GM12878 (cell line): Measurements from ENCODE around the gene C1orf141. TPM values are rescaled to one million over a fixed set of nuclear protein-coding genes. Genes with fewer than 3 reads are reported as not detected.

Experiments
- ATF3 ChIP-seq: IDR thresholded peaks from 2 replicates; pipeline ENCODE4 v1.6.1; 2011; ENCODE audit warnings: low read depth, mild to moderate bottlenecking, low read length, moderate library complexity, borderline replicate concordance; ENCODE audit errors: extremely low read depth
- BACH1 ChIP-seq: fragments of 450-650 bp; IDR thresholded peaks from 2 replicates; pipeline ENCODE4 v1.6.1; 2017; ENCODE audit warnings: mild to moderate bottlenecking, borderline replicate concordance
- BCL11A ChIP-seq: IDR thresholded peaks from 2 replicates; pipeline ENCODE4 v1.6.1; 2011; ENCODE audit warnings: low read depth, low read length
- CREM ChIP-seq: IDR thresholded peaks from 2 replicates; pipeline ENCODE4 v1.6.1; 2014; ENCODE audit warnings: antibody characterized with exemption, low read depth
- CUX1 ChIP-seq: IDR thresholded peaks from 2 replicates; pipeline ENCODE4 v1.6.1; 2012; ENCODE audit warnings: improper control_type of control experiment, low read depth, low read length; ENCODE audit not compliant: insufficient replicate concordance
- EED ChIP-seq: sonication (generic); IDR thresholded peaks from 2 replicates; pipeline ENCODE4 v1.6.1; 2016; ENCODE audit warnings: antibody characterized with exemption, low read depth
- FOXM1 ChIP-seq: IDR thresholded peaks from 2 replicates; pipeline ENCODE4 v1.6.1; 2012; ENCODE audit warnings: low read depth, mild to moderate bottlenecking, inconsistent platforms, low read length, moderate library complexity
- HDAC2 ChIP-seq: fragments of 200-600 bp; sonication (generic); IDR thresholded peaks from 2 replicates; pipeline ENCODE4 v1.6.1; 2017
- IRF4 ChIP-seq: IDR thresholded peaks from 2 replicates; pipeline ENCODE4 v1.6.1; 2011; ENCODE audit warnings: low read depth, low read length
- JUNB ChIP-seq: IDR thresholded peaks from 2 replicates; pipeline ENCODE4 v1.6.1; 2016; ENCODE audit warnings: antibody characterized with exemption, mild to moderate bottlenecking
- MYC ChIP-seq: IDR thresholded peaks from 2 replicates; pipeline ENCODE4 v1.6.1; 2011; ENCODE audit warnings: mild to moderate bottlenecking, low read length, moderate library complexity, inconsistent platforms; ENCODE audit not compliant: insufficient read depth, insufficient replicate concordance, insufficient read length, severe bottlenecking
- NFIC ChIP-seq: IDR thresholded peaks from 2 replicates; pipeline ENCODE4 v1.6.1; 2012; ENCODE audit warnings: low read depth, mild to moderate bottlenecking, inconsistent platforms, low read length, moderate library complexity
- NFYA ChIP-seq: IDR thresholded peaks from 2 replicates; pipeline ENCODE4 v1.6.1; 2011; ENCODE audit warnings: low read depth, mild to moderate bottlenecking, low read length, improper control_type of control experiment, borderline replicate concordance
- TCF12 ChIP-seq: IDR thresholded peaks from 2 replicates; pipeline ENCODE4 v1.6.1; 2011; ENCODE audit warnings: low read depth, mild to moderate bottlenecking, low read length
- ZNF384 ChIP-seq: IDR thresholded peaks from 2 replicates; pipeline ENCODE4 v1.6.1; 2012; ENCODE audit warnings: low read depth, mild to moderate bottlenecking, low read length, improper control_type of control experiment, borderline replicate concordance
- polyA plus RNA-seq, 11 experiments: library from polyadenylated mRNA; depleted of rRNA in 4 of 11; unstranded in 6 of 11; stranded (reverse) in 5 of 11; fragments of >200 nt; fragmentation: Nextera tagmentation in 4 of 11; fragmentation: Illumina TruSeq in 1 of 11; extraction: Ambion mirVana in 4 of 11; extraction: Trizol in 1 of 11; gene quantifications; 1 replicate in 1 of 11; 2 replicates in 10 of 11; pipeline versions ENCODE4 v1.2.1 to v1.2.3, GENCODE V29; 2011 to 2016; ENCODE audit warnings: inconsistent platforms in 2 of 11, missing spikeins in 2 of 11, low read depth in 1 of 11
- total RNA-seq, 4 experiments: library from RNA; depleted of rRNA in 3 of 4; stranded (reverse); fragments of >200 nt in 3 of 4; fragmentation: Illumina TruSeq in 1 of 4; extraction: Trizol in 1 of 4; gene quantifications; 2 replicates each; pipeline versions ENCODE4 v1.2.1 to v1.2.3, GENCODE V29; 2013 to 2021

C1orf141 gene
- total and polyA plus RNA-seq, 10 of the 15 experiments (the other 5 are each of a cell fraction or from before 2014, with no cell fraction given), result not detected

DNA sequence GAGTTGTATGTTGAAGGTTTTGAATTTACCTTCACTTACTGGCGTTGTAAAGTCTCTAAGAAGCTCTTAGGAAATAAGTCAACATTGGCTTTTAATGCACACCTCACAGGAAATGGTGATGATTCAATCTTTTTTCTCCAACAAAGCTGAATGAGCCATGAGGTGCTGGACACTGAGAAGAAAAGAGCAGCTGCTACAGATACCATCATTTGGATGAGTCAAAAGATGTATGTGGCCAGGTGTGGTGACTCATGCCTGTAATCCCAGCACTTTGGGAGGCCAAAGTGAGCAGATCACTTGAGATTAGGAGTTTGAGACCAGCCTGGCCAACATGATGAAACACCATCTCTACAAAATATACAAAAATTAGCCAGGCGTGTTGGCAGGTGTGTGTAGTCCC lies 28.2 kb upstream of the C1orf141 start (continued):
- no peak for TF ChIP-seq CUX1
- TF ChIP-seq IRF4, result peak; percentile 44; the same call in 1 of the 2 replicates
- TF ChIP-seq FOXM1, result no peak
- TF ChIP-seq TCF12, result peak; percentile 89
- no peak for TF ChIP-seq HDAC2
- TF ChIP-seq NFYA, result no peak
- TF ChIP-seq CREM, result peak; percentile 57; the same call in 1 of the 2 replicates
- TF ChIP-seq JUNB, result peak; percentile 90
- TF ChIP-seq ATF3, result no peak
- TF ChIP-seq BCL11A, result peak; percentile 62; the same call in 1 of the 2 replicates
- no peak for TF ChIP-seq BACH1
- TF ChIP-seq EED, result peak; percentile 53
- no peak for TF ChIP-seq ZNF384
- TF ChIP-seq NFIC, result peak; percentile 82
- no peak for TF ChIP-seq MYC
